Smooth muscle cell (in vitro differentiated cells): ENCODE results near the gene KCNA5. TPM values are rescaled to one million over a fixed set of nuclear protein-coding genes. Genes with fewer than 3 reads are reported as not detected.

ENCODE experiments used
- DNase-seq: peaks from one replicate; lab custom pipeline; 2025; ENCODE audit not compliant: unreplicated experiment; lab: John Stamatoyannopoulos, UW
- H2AFZ ChIP-seq: fragments of 200-600 bp; sonication (generic); 2 replicates; pipeline ENCODE4 v1.6.0; 2016; ENCODE audit warnings: antibody characterized with exemption, low read depth, mild to moderate bottlenecking
- H3F3A ChIP-seq: fragments of 200-600 bp; sonication (generic); 2 replicates; pipeline ENCODE4 v1.6.0; 2017; ENCODE audit warnings: antibody characterized with exemption, low read depth
- H3K27ac ChIP-seq: fragments of 200-600 bp; sonication (generic); 2 replicates; pipeline ENCODE4 v1.5.1; 2016; ENCODE audit warnings: low read depth, mild to moderate bottlenecking
- H3K27me3 ChIP-seq: fragments of 200-600 bp; sonication (generic); 2 replicates; pipeline ENCODE4 v1.6.1; 2016; ENCODE audit warnings: low read depth, mild to moderate bottlenecking
- H3K36me3 ChIP-seq: fragments of 200-600 bp; sonication (generic); 2 replicates; pipeline ENCODE4 v1.5.1; 2016; ENCODE audit warnings: low read depth
- H3K4me1 ChIP-seq: fragments of 200-600 bp; sonication (generic); 2 replicates; pipeline ENCODE4 v1.5.1; 2016; ENCODE audit warnings: low read depth
- H3K4me2 ChIP-seq: fragments of 200-600 bp; sonication (generic); 2 replicates; pipeline ENCODE4 v1.6.0; 2016; ENCODE audit warnings: mild to moderate bottlenecking
- H3K4me3 ChIP-seq: fragments of 200-600 bp; sonication (generic); 2 replicates; pipeline ENCODE4 v1.5.1; 2016; ENCODE audit warnings: mild to moderate bottlenecking
- H3K79me2 ChIP-seq: fragments of 200-600 bp; sonication (generic); 2 replicates; pipeline ENCODE4 v1.6.0; 2016; ENCODE audit warnings: low read depth, mild to moderate bottlenecking
- H3K9ac ChIP-seq: fragments of 200-600 bp; sonication (generic); 2 replicates; pipeline ENCODE4 v1.6.0; 2016; ENCODE audit warnings: low read depth
- H3K9me3 ChIP-seq: fragments of 200-600 bp; sonication (generic); replicated peaks from 2 replicates; pipeline ENCODE4 v1.5.1; 2016; ENCODE audit warnings: low read depth
- H4K20me1 ChIP-seq: fragments of 200-600 bp; sonication (generic); 2 replicates; pipeline ENCODE4 v1.6.0; 2016; ENCODE audit warnings: low read depth
- CTCF ChIP-seq: fragments of 200-600 bp; sonication (generic); IDR thresholded peaks from 2 replicates; pipeline ENCODE4 v1.5.1; 2017; ENCODE audit warnings: borderline replicate concordance, mild to moderate bottlenecking, antibody characterized with exemption; ENCODE audit not compliant: insufficient read depth, poor library complexity, severe bottlenecking
- WGBS: methylation state at CpG from one replicate; pipeline ENCODE4 v1.1.7; 2016; ENCODE audit warnings: low lambda C conversion rate; 5-methylcytosine and 5-hydroxymethylcytosine counted together
- polyA plus RNA-seq: library from polyadenylated mRNA; unstranded; fragments of >200 nt; fragmentation: Nextera tagmentation; extraction: Ambion mirVana; gene quantifications from 2 replicates; pipeline ENCODE4 v1.2.1, GENCODE V29; 2016
- total RNA-seq: library from RNA; depleted of rRNA; stranded (reverse); fragments of >200 nt; gene quantifications from 2 replicates; pipeline ENCODE4 v1.2.3, GENCODE V29; 2014

KCNA5 gene
- total and polyA plus RNA-seq, 2 experiments from 2014 or later = not detected

GRCh38 chr12:5022465-5023061, 21.1 kb upstream of the KCNA5 start:
- no peak overlapping the region for H3K4me2 ChIP-seq
- H3K4me1 ChIP-seq = peaks cover 7% of the 10 kb centered on the region
- no peak for DNase-seq
- H2AFZ ChIP-seq = no peak overlapping the region
- WGBS = 27% methylated on average over 12 of the region's 12 CpGs
- no peaks in the 10 kb centered on the region for H3K9me3 ChIP-seq
- no peak overlapping the region for H3K4me3 ChIP-seq
- no peaks in the 10 kb centered on the region for H3K79me2 ChIP-seq
- no peaks in the 10 kb centered on the region for H4K20me1 ChIP-seq
- no peak overlapping the region for H3K9ac ChIP-seq
- peaks cover 18% of the 10 kb centered on the region for H3K27me3 ChIP-seq
- H3F3A ChIP-seq = no peaks in the 10 kb centered on the region
- no peaks in the 10 kb centered on the region for H3K36me3 ChIP-seq
- TF ChIP-seq CTCF = peak; percentile 91
- no peak overlapping the region for H3K27ac ChIP-seq

GRCh38 chr12:5023842-5024241, 19.8 kb upstream of the KCNA5 start:
- Histone ChIP-seq H3K9me3 (no peaks in the 10 kb centered on the region), H3K36me3 (no peaks in the 10 kb centered on the region), H3K4me2 (no peak overlapping the region), H4K20me1 (no peaks in the 10 kb centered on the region), H3K9ac (no peak overlapping the region), H3F3A (no peaks in the 10 kb centered on the region), H3K27me3 (peaks cover 16% of the 10 kb centered on the region), H3K27ac (no peak overlapping the region), H3K79me2 (no peaks in the 10 kb centered on the region), H3K4me3 (no peak overlapping the region), H2AFZ (no peak overlapping the region), H3K4me1 (peaks cover 12% of the 10 kb centered on the region)
- no peak for DNase-seq
- 85% methylated on average over 6 of the region's 6 CpGs for WGBS
- no peak for TF ChIP-seq CTCF

- no peaks in the 10 kb centered on the region for H3K9me3 ChIP-seq
- no peak overlapping the region for H3K9ac ChIP-seq
- H3F3A ChIP-seq = no peaks in the 10 kb centered on the region
- no peak overlapping the region for H3K4me3 ChIP-seq
- H3K4me2 ChIP-seq = no peak overlapping the region
- H3K36me3 ChIP-seq = no peaks in the 10 kb centered on the region
- 57% methylated on average over 4 of the region's 4 CpGs for WGBS
- DNase-seq = no peak
- no peak overlapping the region for H3K27ac ChIP-seq
- H3K27me3 ChIP-seq = peaks cover 5% of the 10 kb centered on the region
- H4K20me1 ChIP-seq = no peaks in the 10 kb centered on the region
- H2AFZ ChIP-seq = no peak overlapping the region
- H3K79me2 ChIP-seq = no peaks in the 10 kb centered on the region
- H3K4me1 ChIP-seq = peaks cover 12% of the 10 kb centered on the region
- TF ChIP-seq CTCF = no peak
Observed at GRCh38 chr12:5026342-5026938, 17.2 kb upstream of the KCNA5 start.
